ENCODE results near the gene SLC17A1. TPM values are rescaled to one million over a fixed set of nuclear protein-coding genes. Genes with fewer than 3 reads are reported as not detected.
A peak's percentile ranks its signal among the peaks of the same experiment; 100 is the strongest.

SLC17A1 gene
- total and polyA plus RNA-seq, 2 of the 13 experiments (the other 11 are each of a cell fraction or from before 2014, with no cell fraction given): 0.09 to 2.1 TPM

GRCh38 chr6:25788305-25788922, 43.4 kb downstream of the SLC17A1 start (continued):
- TF ChIP-seq SMC3 (IDR thresholded peaks at IDR 0.05; ENCODE audit: low read length): peak; percentile 98
- TF ChIP-seq, protein P1, sequence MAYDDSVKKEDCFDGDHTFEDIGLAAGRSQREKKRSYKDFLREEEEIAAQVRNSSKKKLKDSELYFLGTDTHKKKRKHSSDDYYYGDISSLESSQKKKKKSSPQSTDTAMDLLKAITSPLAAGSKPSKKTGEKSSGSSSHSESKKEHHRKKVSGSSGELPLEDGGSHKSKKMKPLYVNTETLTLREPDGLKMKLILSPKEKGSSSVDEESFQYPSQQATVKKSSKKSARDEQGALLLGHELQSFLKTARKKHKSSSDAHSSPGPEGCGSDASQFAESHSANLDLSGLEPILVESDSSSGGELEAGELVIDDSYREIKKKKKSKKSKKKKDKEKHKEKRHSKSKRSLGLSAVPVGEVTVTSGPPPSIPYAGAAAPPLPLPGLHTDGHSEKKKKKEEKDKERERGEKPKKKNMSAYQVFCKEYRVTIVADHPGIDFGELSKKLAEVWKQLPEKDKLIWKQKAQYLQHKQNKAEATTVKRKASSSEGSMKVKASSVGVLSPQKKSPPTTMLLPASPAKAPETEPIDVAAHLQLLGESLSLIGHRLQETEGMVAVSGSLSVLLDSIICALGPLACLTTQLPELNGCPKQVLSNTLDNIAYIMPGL (CRISPR knock-in tag; IDR thresholded peaks at IDR 0.05; ENCODE audit: borderline replicate concordance in 1 of 2, low read depth in 1 of 2): 0 out of 4 replicates have a peak, but pooled peaks of 1 of the 2 experiments have one; percentile 35
- TF ChIP-seq IRF2 (CRISPR knock-in tag; IDR thresholded peaks at IDR 0.05): 0 out of 2 replicates have a peak, but pooled peaks have one; percentile 44
- peak; percentile 22; the same call in 1 of the 2 replicates for TF ChIP-seq KAT8 (CRISPR knock-in tag; IDR thresholded peaks at IDR 0.05)
- peak; percentile 48; the same call in 1 of the 2 replicates for TF ChIP-seq REPIN1 (CRISPR knock-in tag; IDR thresholded peaks at IDR 0.05; ENCODE audit: borderline replicate concordance, low read depth)
- no peak for TF ChIP-seq ZNF296 (CRISPR knock-in tag; conservative IDR thresholded peaks at IDR 0.05)
- TF ChIP-seq, protein P2, sequence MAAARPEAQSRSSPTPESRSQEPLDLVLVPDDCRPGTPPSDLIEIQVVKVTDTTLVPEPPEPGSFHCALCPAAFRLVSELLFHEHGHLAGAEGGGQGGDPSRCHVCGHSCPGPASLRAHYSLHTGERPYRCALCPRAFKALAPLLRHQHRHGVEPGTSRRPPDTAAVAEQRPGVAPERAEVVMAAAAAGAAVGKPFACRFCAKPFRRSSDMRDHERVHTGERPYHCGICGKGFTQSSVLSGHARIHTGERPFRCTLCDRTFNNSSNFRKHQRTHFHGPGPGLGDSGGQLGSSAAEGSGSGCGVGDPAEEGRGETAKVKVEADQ (CRISPR knock-in tag; IDR thresholded peaks at IDR 0.05; ENCODE audit: borderline replicate concordance): 0 out of 2 replicates have a peak, but pooled peaks have one; percentile 15
- TF ChIP-seq ZNF687 (CRISPR knock-in tag; IDR thresholded peaks at IDR 0.05): peak; percentile 23; the same call in 1 of the 2 replicates
- TF ChIP-seq ARID5B (CRISPR knock-in tag; IDR thresholded peaks at IDR 0.05): peak; percentile 42
- TF ChIP-seq, protein P3, sequence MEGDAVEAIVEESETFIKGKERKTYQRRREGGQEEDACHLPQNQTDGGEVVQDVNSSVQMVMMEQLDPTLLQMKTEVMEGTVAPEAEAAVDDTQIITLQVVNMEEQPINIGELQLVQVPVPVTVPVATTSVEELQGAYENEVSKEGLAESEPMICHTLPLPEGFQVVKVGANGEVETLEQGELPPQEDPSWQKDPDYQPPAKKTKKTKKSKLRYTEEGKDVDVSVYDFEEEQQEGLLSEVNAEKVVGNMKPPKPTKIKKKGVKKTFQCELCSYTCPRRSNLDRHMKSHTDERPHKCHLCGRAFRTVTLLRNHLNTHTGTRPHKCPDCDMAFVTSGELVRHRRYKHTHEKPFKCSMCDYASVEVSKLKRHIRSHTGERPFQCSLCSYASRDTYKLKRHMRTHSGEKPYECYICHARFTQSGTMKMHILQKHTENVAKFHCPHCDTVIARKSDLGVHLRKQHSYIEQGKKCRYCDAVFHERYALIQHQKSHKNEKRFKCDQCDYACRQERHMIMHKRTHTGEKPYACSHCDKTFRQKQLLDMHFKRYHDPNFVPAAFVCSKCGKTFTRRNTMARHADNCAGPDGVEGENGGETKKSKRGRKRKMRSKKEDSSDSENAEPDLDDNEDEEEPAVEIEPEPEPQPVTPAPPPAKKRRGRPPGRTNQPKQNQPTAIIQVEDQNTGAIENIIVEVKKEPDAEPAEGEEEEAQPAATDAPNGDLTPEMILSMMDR (CRISPR knock-in tag; IDR thresholded peaks at IDR 0.05): peak; percentile 85
- TF ChIP-seq, protein P4, sequence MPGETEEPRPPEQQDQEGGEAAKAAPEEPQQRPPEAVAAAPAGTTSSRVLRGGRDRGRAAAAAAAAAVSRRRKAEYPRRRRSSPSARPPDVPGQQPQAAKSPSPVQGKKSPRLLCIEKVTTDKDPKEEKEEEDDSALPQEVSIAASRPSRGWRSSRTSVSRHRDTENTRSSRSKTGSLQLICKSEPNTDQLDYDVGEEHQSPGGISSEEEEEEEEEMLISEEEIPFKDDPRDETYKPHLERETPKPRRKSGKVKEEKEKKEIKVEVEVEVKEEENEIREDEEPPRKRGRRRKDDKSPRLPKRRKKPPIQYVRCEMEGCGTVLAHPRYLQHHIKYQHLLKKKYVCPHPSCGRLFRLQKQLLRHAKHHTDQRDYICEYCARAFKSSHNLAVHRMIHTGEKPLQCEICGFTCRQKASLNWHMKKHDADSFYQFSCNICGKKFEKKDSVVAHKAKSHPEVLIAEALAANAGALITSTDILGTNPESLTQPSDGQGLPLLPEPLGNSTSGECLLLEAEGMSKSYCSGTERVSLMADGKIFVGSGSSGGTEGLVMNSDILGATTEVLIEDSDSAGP (CRISPR knock-in tag; IDR thresholded peaks at IDR 0.05; ENCODE audit: borderline replicate concordance): 0 out of 2 replicates have a peak, but pooled peaks have one; percentile 17
- TF ChIP-seq CEBPB (IDR thresholded peaks at IDR 0.05; ENCODE audit: borderline replicate concordance, low read depth, low read length): peak; percentile 37; the same call in 1 of the 2 replicates

All from HepG2 (cell line).